Transverse colon (tissue), 4 donors: ENCODE data around the gene PIK3AP1. TPM values are rescaled to one million over a fixed set of nuclear protein-coding genes. Genes with fewer than 3 reads are reported as not detected.

Source experiments
- DNase-seq: peaks from one replicate; pipeline ENCODE4 v3.0.0-alpha.2; 2019
- H3K27ac ChIP-seq, 4 donors: fragments of 200-600 bp; sonication (generic); 2 replicates each; pipeline ENCODE4 v1.5.1; 2016 to 2018; ENCODE audit warnings: inconsistent platforms in 4 of 4
- H3K27me3 ChIP-seq: fragments of 200-600 bp; sonication (generic); 2 replicates; pipeline ENCODE4 v1.5.1; 2017; ENCODE audit warnings: inconsistent platforms
- H3K36me3 ChIP-seq, 4 donors: fragments of 200-600 bp; sonication (generic); 2 replicates each; pipeline ENCODE4 v1.5.1; 2017 to 2019; ENCODE audit warnings: inconsistent platforms in 4 of 4
- H3K4me1 ChIP-seq, 4 donors: fragments of 200-600 bp; sonication (generic); 2 replicates each; pipeline ENCODE4 v1.5.1; 2017 to 2020; ENCODE audit warnings: inconsistent platforms in 4 of 4
- H3K4me3 ChIP-seq, 4 donors: fragments of 200-600 bp; sonication (generic); 1 replicate in 1 of 4; 2 replicates in 3 of 4; pipeline versions ENCODE4 v1.5.1 to v1.6.1; 2017 to 2019; ENCODE audit warnings: inconsistent platforms in 4 of 4
- H3K9me3 ChIP-seq, 2 donors: fragments of 200-600 bp; sonication (generic); 2 replicates each; pipeline ENCODE4 v1.5.1; 2017 to 2019; ENCODE audit warnings: inconsistent platforms in 2 of 2
- EP300 ChIP-seq: sonication (generic); formaldehyde crosslinking; IDR thresholded peaks from one replicate; pipeline ENCODE4 v1.6.1; 2017; ENCODE audit warnings: antibody characterized with exemption, low read depth
- POLR2A ChIP-seq: fragments of 450-650 bp; IDR thresholded peaks from one replicate; pipeline ENCODE4 v1.6.1; 2016; ENCODE audit warnings: antibody characterized with exemption, mild to moderate bottlenecking, moderate library complexity
- POLR2AphosphoS5 ChIP-seq, 3 donors: sonication (generic); formaldehyde crosslinking; IDR thresholded peaks; one replicate each; pipeline ENCODE4 v1.6.1; 2016; ENCODE audit warnings: antibody characterized with exemption in 3 of 3
- WGBS, 2 donors: methylation state at CpG; one replicate each; pipeline ENCODE4 v1.1.5; 2018; ENCODE audit warnings: low coverage in 1 of 2; 5-methylcytosine and 5-hydroxymethylcytosine counted together
- in situ Hi-C, 4 donors: fragments of 200-750 bp; cut with MboI; loops; one replicate each; pipeline versions ENCODE4 v1.15.0 to v1.15.1; 2017; ENCODE audit warnings: low sequenced_read_pairs in 3 of 4, low pct_ligation_motif_present in 1 of 4, low pct_unique_long_range_greater_than_20kb in 1 of 4
- intact Hi-C: fragments of 100-400 bp; cut with DNase I; formaldehyde crosslinking; loops from one replicate; pipeline ENCODE4 v1.15.1; 2023; ENCODE audit warnings: low total_unique reads
- total RNA-seq, 4 donors: library from RNA; depleted of rRNA; stranded (reverse); fragments of >200 nt; gene quantifications; one replicate each; pipeline ENCODE4 v1.1.0, GENCODE V29; 2016
- TF ChIP-seq, protein P1 (sequence below), 5 experiments: fragments of 200-600 bp in 3 of 5; fragments of 450-650 bp in 2 of 5; sonication (generic) in 3 of 5; IDR thresholded peaks; 1 replicate in 2 of 5; 2 replicates in 3 of 5; pipeline ENCODE4 v1.5.1; 2016 to 2017; ENCODE audit warnings: antibody characterized with exemption in 5 of 5, inconsistent platforms in 3 of 5, mild to moderate bottlenecking in 2 of 5, moderate library complexity in 1 of 5

PIK3AP1 gene
- total RNA-seq, 4 donors from 2014 or later = 6.4 to 42.6 (median 16.3) TPM

- TF ChIP-seq POLR2AphosphoS5 (IDR thresholded peaks at IDR 0.05) (no peak), EP300 (no peak), POLR2A (no peak)
- TF ChIP-seq, protein P1, sequence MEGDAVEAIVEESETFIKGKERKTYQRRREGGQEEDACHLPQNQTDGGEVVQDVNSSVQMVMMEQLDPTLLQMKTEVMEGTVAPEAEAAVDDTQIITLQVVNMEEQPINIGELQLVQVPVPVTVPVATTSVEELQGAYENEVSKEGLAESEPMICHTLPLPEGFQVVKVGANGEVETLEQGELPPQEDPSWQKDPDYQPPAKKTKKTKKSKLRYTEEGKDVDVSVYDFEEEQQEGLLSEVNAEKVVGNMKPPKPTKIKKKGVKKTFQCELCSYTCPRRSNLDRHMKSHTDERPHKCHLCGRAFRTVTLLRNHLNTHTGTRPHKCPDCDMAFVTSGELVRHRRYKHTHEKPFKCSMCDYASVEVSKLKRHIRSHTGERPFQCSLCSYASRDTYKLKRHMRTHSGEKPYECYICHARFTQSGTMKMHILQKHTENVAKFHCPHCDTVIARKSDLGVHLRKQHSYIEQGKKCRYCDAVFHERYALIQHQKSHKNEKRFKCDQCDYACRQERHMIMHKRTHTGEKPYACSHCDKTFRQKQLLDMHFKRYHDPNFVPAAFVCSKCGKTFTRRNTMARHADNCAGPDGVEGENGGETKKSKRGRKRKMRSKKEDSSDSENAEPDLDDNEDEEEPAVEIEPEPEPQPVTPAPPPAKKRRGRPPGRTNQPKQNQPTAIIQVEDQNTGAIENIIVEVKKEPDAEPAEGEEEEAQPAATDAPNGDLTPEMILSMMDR (IDR thresholded peaks at IDR 0.05) = no peak
- Histone ChIP-seq H3K4me1 (peaks cover 0 to 9% (median 0%) of the 10 kb centered on the region in 4 donors), H3K4me3 (no peak overlapping the region), H3K36me3 (no peaks in the 10 kb centered on the region), H3K27me3 (no peaks in the 10 kb centered on the region), H3K27ac (no peak overlapping the region), H3K9me3 (no peaks in the 10 kb centered on the region)
- 36 to 50% methylated on average over 5 to 6 of the region's 6 CpGs for whole genome bisulfite sequencing, 2 donors
- intact Hi-C loops (no loop called here), in situ Hi-C loops (loop anchor here in 3 of 4 donors (10.0 to 25.0 kb wide), 3 partner anchors 190 to 387 kb away; partner anchors contain the start of gene LCOR (in 1 of the 3))
- no peak for DNase-seq
Observed at GRCh38 chr10:96647466-96647865, 72.8 kb downstream of the PIK3AP1 start.

DNA sequence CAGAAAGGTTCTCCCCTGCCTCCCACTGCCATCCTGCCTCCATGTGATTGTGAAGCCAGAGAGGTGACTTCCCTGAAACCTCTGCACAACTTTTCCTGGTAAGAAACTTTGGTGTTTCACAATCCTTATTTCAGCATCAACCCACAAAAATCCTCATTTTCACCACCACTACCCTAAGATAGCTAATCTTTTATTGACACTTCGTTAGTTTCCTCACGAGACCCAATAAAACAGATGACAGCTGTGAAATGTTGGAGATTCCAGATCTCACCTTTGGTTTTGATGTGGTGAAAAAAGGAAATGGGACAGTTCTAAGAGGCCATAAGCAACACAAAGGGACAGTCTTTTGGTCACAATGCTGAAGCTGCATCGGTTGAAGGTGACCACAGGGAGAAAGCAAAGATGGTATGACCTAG, 73.6 kb downstream of the PIK3AP1 start:
- H3K4me1 ChIP-seq = peaks cover 0 to 9% (median 0%) of the 10 kb centered on the region in 4 donors
- no peaks in the 10 kb centered on the region for H3K36me3 ChIP-seq
- no peak overlapping the region for H3K27ac ChIP-seq
- intact Hi-C loops = no loop called here
- no peak for DNase-seq
- 47% methylated on average over 3 of the region's 3 CpGs; no CpG with 5 or more reads in 1 of the 2 donors for WGBS, 2 donors
- no peak overlapping the region for H3K4me3 ChIP-seq
- in situ Hi-C loops = loop anchor here in 3 of 4 donors (10.0 to 25.0 kb wide), 3 partner anchors 191 to 388 kb away; partner anchors contain the start of gene LCOR (in 1 of the 3)
- TF ChIP-seq EP300 (no peak), POLR2AphosphoS5 (IDR thresholded peaks at IDR 0.05) (no peak), POLR2A (no peak)
- TF ChIP-seq, protein P1 (IDR thresholded peaks at IDR 0.05) = no peak
- no peaks in the 10 kb centered on the region for H3K27me3 ChIP-seq
- no peaks in the 10 kb centered on the region for H3K9me3 ChIP-seq

DNA sequence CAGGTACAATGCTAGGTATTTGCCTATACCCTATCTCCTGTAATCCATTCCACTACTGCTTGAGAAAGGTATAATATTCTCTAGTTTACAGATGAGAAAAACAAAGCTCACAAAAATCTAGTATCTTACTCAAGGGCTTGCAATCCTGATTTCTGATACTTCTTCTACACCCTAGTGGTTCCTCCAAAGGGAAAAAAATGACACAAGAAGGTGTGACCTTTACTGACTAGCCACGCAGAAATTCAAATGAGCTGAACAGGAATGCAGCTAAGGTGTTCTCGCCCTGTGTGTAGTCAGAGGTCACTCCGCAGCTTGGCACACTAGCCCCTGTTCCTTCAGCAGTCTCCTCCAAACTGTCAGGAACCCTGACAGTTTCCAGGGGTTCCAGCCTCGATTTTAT, 74.0 kb downstream of the PIK3AP1 start:
- Histone ChIP-seq H3K4me1 (peaks cover 0 to 10% (median 0%) of the 10 kb centered on the region in 4 donors), H3K9me3 (no peaks in the 10 kb centered on the region), H3K27me3 (no peaks in the 10 kb centered on the region), H3K36me3 (no peaks in the 10 kb centered on the region), H3K4me3 (no peak overlapping the region), H3K27ac (peak overlapping the region in 1 of 4 donors; percentile 43)
- no peak for TF ChIP-seq EP300
- TF ChIP-seq, protein P1 (IDR thresholded peaks at IDR 0.05) = no peak
- no peak for TF ChIP-seq POLR2AphosphoS5 (IDR thresholded peaks at IDR 0.05)
- no peak for TF ChIP-seq POLR2A
- WGBS, 2 donors = 72% methylated on average over 4 of the region's 4 CpGs; no CpG with 5 or more reads in 1 of the 2 donors
- in situ Hi-C loops = loop anchor here in 3 of 4 donors (10.0 to 25.0 kb wide), 3 partner anchors 191 to 388 kb away; partner anchors contain the start of gene LCOR (in 1 of the 3)
- intact Hi-C loops = no loop called here
- no peak for DNase-seq

GRCh38 chr10:96645191-96645721, 75.1 kb downstream of the PIK3AP1 start:
- no peaks in the 10 kb centered on the region for H3K9me3 ChIP-seq
- no peak overlapping the region for H3K4me3 ChIP-seq
- in situ Hi-C loops = loop anchor here in 3 of 4 donors (10.0 to 25.0 kb wide), 3 partner anchors 192 to 390 kb away; partner anchors contain the start of gene LCOR (in 1 of the 3)
- H3K36me3 ChIP-seq = no peaks in the 10 kb centered on the region
- peak overlapping the region in 2 of 4 donors; percentile 37 to 43 for H3K27ac ChIP-seq
- H3K4me1 ChIP-seq = peaks cover 0 to 17% (median 0%) of the 10 kb centered on the region in 4 donors
- no peaks in the 10 kb centered on the region for H3K27me3 ChIP-seq
- peak; percentile 19 for DNase-seq
- 80 to 81% methylated on average over 1 to 13 of the region's 13 CpGs for WGBS, 2 donors
- TF ChIP-seq, protein P1 (IDR thresholded peaks at IDR 0.05) = no peak
- TF ChIP-seq EP300 (no peak), POLR2A (no peak), POLR2AphosphoS5 (IDR thresholded peaks at IDR 0.05) (no peak)
- intact Hi-C loops = no loop called here
